8988T (cell line): Measurements from ENCODE around the gene SLC15A1.
"Not testable (repeated sequence)": the region's sequence is repeated elsewhere in the genome, so short reads cannot be mapped to it uniquely, and the experiment has no call there.

Experiments used
- DNase-seq: peaks from one replicate; pipeline ENCODE4 v3.0.0; 2011

Gene SLC15A1

DNA sequence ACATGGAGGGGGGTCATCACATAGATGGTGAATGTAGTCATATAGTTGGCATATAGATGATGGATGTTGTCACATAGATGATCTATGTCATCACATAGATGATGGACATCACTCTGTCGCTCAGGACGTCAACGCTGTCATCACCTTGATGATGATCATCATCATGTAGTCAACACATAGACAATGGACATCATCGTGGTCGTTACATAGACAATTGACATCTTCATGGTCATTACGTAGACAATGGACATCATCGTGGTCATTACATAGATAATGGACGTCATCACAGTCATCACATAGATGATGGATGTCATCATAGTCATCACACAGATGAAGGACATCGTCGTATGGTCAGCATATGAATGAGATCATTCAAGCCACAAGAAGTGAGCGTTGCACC, 28.6 kb upstream of the SLC15A1 start:
- DNase-seq, result no peak

DNA sequence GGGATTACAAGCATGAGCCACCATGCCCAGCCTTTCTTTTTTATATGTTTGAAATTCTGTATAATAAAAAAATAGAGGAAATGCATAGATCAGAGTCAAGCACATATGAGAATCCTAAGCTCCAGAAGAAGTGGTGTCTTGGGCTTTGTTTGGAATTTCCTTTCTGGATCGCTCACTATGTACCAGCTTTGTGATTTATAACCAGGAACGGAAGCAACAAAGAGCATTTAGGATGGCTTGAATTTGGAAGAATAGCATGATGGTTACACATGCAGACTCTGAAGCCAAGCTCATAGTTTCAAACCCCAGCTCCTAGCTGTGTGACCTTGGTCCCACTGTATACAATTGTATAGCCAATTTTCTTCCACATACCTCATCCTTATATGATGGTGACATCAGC, 28.0 kb upstream of the SLC15A1 start:
- no peak for DNase-seq

DNA sequence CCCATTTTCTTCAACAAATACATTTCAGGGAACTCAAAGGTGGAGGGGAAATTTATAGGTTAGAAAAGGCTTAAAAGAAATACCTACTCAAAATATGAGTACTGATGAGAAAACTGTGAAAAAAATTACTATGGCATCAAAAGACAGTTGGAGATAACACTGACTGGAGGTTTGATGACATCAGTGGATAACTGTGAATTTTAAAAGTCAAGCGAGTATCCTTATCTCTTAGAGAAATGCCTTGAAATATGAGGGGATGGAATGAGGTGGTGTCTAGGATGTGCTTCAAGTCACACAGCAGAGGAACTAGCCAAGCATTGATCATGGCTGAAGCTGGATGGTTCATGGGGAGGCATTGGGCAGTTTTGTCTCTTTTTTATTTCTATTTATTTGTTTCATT, 27.2 kb upstream of the SLC15A1 start:
- DNase-seq, result no peak

DNA sequence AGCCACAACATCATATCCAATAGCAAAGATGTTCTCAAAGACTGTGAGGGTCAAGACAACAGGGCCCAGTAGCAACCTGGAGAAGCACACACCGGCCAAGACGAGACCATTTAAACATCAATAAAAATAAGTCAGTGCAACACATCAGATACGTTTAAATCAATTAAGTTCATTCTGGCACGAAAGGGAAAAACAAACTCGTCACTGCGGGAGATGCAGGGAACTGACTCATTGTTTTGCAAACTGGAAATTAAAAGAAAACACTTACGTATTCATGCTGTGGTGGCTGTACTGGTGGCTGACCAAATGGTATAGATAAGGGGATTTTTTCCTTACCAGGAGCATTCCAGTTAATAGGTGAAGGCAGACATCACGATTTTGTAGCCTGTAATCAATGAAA, 26.3 kb upstream of the SLC15A1 start:
- DNase-seq, result no peak

DNA sequence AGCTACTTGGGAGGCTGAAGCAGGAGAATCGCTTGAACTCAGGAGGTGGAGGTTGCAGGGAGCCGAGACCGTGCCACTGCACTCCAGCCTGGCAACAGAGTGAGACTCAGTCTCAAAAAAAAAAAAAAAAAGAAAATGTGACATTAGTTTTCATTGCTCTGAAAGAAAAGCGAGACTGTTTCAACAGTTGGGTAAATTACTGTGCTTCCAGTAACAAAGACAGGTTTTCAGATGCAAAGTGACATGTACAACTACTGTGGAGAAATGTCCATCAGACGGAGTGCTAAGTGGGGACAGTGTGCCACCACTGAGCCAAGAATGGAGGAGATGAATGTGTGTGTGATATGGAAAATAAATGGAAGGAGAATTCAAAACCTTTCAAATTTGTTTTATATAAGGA, 24.2 kb upstream of the SLC15A1 start:
- no peak for DNase-seq

DNA sequence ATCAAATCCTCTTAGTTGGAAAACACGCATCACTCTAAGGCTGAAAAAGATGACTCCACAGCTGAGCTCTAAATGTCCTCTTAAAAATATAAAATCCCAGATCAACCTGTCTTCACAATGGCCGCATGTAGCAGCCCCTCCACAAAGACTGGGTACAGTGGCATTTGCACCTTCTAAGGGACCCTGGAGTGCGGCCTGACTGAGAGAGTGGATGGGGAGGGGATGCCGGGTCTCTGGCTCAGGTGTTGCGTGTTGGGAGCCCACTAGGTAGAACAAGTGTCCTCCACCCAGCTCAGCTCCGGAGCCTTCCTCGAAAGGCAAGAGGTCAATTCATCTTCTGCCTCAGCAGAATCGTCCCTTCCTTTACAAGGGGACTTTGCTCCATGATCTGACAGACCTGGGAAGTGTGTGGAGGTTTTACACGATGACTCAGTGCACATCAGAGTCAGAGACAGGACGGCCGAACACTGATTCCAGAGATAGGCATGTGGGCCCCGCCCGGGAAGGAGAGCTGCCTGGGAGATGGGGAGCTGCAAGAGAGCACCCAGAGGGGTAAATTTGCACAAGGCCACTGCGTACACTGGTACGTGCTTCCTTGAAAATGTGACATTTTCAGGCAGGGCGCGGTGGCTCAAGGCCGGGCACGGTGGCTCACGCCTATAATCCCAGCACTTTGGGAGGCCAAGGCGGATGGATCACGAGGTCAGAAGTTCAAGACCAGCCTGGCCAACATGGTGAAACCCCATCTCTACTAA, 23.5 kb upstream of the SLC15A1 start:
- peak; percentile 90 for DNase-seq

DNA sequence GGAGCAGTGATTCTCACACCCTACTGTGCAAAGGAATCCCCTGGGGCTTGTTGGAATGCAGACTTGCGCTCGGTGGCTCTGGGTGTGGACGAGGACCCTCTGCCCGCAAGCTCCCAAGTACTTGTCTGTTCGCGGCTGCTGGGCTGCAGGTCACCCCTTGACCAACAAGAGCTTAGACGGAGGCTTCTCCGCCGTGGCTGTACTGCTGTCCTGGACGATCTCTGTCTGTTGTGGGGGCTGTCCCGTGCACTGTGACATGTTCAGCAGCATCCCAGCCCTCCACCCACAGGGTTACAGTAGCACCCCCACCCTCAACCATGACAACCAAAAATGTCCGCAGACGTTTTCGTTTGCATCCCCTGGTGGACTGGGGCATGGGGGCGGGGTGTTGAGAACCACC, 22.9 kb upstream of the SLC15A1 start:
- no peak for DNase-seq

DNA sequence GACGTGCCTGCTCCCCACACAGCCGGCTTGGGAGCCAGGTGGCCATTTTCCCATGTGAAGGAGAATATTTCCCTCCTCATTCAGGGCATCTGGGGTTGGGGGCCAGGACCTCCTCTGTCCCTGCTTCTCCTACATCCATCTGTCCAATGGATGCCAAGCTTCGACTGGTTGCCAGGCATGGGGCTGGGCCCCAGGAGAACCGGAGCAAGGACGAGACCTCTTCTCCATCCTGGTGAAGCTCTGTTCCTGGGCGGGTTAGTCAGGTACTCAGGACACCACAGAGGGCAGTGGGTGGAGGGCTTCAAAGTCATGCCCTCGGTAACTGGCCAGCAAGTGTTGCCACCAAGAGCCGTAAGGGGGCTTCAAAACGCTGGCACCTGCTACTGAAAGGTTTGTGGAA, 22.3 kb upstream of the SLC15A1 start:
- no peak for DNase-seq

DNA sequence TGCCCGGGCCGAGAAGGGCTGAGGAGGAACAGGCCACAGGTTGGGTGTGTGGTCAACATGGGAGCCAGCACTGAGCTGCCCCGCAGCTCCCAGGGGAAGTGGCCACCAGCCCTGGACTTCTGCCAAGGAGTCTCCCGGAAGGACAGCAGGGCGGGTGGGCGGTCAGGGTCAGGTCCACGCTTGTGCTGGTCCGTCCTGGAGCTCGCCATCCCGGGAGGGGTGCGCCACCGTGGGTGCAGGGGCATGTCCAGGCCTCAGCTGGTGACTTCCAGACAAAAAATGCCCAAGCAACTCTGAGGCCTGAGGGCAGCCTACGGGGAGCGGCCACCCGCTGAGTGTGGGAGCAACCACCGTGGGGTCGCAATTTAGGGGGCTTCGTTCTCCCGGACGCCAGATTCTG, 21.4 kb upstream of the SLC15A1 start:
- DNase-seq, result no peak

DNA sequence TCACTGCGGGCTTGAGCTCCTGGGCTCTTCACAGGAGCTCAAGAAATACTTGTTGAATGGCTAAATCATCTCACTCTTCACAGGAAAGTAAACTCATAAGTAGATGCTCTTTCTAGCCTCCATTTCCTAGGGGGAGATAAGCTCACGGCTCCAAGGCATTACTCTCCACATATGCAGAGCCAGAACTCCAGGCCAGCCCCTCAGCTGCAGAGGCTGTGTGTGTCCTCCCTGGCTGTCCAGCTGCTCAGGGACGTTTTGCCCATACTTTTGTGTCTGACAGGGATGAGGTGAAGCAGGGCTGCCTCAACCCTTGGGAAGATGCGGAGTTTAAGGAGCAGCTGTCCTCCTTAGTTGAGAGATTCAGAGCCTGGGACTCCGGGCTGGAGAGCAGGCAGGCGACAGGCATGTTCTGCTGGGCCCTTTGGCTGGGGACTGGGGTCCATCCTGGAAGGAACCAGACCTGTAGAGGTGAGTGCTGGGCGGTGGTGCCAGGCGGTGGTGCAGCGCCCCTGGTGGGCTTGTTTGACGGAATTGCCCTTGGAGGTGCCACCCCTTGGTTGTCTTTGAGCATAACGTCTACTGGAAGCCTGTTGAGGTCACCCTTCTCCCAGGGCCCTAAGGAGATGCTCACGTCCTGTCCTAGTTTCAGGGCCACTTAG, 20.5 kb upstream of the SLC15A1 start:
- no peak for DNase-seq

DNA sequence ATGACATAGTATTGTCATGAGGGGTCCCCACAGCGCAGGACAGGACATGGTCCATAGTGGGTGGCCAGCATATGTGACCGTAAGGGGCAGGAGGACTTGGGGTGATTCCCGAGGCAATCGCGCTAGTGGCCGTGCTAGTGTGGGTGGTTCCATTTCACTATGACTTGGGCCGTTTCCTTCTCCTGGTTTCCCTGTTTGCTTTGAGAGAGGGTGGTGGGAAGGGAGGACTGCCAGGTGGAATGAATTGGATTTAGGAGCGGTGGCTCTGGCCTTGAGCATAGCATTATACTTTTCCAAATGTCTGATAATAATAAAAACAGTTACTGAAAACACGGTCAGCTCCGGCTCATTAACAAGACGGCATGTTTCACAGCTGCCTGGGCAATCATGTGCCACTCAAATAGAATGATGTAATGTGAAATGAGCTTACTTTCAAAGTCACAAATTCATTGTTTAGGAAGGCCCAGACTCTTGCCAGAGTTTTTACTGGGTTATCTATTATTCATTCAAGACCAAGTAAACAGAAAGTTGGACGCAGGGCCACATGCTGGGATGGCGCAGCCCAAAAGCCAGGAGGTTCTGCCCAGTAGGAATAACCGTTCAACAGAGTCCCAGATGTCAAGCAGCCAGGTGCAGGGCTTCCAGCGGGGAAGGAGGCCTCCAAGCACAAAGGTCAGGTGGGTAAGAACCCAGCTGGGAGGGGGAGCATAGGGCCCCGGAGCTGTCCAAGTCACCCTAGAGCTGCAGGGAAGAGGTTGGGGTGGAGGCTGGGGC, 19.6 kb upstream of the SLC15A1 start:
- no peak for DNase-seq

DNA sequence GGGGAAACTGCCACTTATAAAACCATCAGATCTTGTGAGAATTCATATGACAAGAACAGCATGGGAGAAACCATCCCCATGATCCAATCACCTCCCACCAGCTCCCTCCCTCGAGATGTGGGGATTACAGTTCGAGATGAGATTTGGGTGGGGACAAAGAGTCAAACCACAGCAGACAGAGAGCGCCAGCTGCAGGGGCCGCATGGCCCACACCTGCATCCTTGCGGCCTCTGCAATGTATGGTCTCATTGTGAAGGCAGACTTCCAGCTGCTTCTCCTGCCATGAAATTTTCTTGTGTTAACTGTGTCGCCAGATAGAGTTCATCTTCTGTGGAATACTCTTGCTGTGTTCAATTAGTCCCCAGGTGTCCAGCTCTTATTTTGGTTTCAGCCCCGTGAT, 17.3 kb upstream of the SLC15A1 start:
- no peak for DNase-seq

DNA sequence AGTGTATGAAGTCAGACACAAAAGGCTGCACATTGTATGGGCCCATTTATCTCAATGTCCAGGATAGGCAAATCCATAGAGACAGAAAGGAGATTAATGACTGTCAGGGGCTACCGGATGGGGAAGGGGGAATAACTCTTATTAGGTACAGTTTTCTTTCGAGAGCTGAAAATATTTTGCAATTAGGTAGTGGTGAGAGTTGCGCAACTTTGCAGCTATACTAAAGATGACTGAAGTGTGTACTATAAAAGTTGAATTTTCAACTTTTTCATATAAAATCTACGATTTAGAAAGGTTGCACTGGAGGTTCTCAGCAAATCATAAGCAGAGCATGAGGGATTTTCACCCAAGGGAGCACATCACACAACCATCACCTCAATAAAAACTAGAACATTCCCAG, 16.1 kb upstream of the SLC15A1 start:
- no peak for DNase-seq

DNA sequence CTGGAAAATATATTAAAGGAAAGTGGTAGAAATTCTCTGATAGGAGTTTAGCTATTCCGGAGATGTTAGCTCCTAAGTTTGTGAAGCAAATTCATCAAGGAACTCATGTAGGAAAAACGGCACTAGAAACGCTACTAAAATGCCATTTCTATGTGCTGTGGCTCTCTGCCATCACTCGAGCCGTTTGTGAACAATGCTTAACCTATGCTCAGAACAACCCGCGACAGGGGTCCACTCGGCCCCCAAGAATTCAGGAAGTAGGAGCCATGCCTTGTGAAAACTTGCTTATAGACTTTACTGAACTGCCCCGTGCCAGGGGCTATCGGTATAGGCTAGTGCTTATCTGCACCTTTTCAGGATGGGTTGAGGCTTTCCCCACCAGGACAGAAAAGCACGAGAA, 14.2 kb upstream of the SLC15A1 start:
- DNase-seq, result no peak

DNA sequence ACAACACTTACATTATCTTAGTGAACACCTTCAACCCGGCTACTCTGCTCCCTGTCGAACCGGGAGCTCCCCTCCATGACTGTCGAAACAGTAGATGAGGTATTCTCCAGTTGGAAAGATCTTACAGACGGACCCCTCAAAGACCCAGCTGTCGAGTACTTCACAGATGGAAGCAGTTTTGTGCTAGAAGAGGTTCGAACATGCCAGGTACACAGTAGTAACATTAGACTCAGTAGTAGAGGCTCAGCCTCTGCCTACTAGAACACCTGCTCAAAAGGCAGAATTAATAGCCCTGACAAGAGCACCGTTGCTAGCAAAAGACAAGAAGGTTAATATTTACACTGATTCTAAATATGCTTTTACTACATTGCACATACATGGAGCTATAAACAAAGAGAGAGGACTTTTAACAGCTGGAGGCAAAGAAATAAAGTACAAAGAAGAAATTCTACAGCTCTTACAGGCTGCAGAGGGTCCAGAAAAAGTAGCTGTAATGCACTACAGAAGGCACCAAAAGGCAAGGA, 13.6 kb upstream of the SLC15A1 start:
- DNase-seq, result no peak

DNA sequence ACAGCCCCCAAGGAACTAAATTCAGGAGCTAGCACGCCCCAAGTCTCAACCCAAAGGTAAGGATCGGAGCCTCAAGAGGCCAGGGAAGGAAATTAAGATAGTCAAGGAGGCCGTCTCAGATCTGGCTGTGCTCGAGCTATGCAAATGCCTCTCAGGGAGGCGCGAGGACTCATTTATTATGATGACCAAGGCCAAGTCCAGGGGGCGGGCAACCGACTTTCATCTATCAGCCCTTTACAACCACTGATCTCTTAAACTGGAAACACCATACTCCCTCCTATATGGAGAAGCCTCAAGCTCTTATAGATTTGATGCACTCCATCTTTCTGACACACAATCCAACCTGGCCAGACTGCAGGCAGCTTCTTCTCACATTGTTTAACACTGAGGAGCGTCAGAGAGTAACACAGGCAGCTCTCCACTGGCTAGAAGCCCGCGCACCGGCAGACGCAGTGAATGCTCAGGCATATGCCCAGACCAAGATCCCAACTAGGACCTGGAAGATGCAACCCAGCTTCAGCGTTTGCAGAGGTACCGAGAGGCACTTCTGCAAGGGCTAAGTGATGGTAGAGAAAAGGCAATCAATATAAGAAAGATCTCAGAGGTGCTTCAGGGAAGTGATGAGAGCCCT, 9.6 kb upstream of the SLC15A1 start:
- DNase-seq, result no peak

DNA sequence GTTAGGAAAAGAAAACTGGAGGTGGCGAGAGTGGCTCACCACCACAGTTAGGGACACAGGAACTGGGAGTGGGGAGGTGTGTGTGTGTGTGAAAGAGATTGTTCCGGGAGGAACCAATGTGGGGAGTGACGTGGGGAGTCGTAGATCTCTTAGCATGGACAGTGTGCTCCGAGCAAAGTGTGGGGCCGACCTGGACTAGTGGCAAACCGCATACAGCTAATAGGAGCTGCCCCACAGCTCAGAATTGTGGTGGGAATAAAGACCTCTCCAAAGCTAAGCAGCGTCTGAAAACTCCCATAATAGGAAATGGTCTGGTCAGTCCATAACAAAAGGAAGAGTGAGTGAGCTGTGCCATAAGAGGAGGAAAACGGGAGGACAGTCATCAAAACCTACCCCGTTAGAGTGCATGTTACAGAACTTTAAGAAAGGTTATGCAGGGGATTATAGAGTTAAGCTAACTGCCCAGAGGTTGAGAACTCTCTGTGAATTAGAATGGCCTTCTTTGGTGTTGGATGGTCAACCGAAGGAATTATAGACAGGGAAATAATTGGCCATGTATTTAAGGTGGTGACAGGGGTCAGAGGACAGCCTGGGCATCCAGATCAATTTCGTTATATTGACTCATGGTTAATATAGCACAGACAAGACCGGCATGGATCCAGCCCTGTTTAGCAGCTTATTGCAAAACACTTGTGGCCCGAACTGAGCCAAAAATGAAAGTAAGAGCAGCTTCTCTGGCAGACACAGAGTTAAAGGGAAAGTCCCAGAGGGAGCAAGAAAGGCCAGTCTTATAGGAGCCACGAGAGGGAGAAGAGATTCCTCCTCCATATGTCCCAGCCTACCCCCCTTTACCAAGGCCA, 8.9 kb upstream of the SLC15A1 start:
- no peak for DNase-seq

DNA sequence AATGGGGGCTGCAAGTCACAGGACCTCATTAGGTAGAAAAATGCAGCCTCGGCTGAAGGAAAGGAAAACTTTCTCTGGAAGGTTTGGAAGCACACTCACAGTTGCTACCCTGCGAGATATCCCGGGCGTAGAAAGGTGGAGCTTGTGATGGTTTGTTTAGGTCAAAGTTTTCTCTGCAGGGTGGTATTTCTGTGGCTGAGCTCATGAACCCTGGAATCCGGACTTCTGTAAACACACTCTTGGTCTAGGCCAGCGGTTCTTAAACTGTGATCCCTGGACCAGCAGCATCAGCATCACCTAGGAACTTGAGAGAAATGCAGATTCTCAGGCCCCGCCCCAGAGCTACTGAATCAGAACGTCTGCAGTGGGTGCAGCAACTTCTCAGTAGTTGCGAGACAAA, 3.3 kb upstream of the SLC15A1 start:
- DNase-seq, result no peak

DNA sequence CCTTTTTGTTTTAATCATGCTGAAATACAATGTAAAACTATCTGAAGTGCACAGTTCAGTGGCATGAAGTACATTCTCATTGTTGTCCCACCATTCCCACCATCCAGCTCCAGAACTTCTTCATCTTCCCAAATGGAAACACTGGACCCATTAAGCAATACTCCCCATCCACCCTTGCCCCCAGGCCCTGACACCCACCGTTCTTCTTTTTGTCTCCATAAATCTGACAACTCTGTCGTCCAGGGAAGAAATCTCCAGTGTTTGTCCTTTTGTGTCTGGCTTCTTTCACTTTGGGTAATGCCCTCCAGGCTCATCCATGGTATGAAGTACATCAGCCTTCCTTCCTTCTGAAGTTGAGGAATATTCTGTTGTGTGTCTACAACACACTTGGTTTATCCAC, 2.6 kb upstream of the SLC15A1 start:
- no peak for DNase-seq

DNA sequence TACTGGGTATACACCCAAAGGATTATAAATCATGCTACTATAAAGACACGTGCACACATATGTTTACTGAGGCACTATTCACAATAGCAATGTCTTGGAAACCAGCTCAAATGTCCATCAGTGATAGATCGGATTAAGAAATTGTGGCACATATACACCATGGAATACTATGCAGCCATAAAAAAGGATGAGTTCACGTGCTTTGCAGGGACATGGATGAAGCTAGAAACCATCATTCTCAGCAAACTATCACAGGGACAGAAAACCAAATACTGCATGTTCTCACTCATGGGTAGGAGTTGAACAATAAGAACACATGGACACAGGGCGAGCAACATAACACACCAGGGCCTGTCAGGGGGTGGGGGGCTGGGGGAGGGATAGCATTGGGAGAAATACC, 2.0 kb upstream of the SLC15A1 start:
- not testable (repeated sequence) for DNase-seq

DNA sequence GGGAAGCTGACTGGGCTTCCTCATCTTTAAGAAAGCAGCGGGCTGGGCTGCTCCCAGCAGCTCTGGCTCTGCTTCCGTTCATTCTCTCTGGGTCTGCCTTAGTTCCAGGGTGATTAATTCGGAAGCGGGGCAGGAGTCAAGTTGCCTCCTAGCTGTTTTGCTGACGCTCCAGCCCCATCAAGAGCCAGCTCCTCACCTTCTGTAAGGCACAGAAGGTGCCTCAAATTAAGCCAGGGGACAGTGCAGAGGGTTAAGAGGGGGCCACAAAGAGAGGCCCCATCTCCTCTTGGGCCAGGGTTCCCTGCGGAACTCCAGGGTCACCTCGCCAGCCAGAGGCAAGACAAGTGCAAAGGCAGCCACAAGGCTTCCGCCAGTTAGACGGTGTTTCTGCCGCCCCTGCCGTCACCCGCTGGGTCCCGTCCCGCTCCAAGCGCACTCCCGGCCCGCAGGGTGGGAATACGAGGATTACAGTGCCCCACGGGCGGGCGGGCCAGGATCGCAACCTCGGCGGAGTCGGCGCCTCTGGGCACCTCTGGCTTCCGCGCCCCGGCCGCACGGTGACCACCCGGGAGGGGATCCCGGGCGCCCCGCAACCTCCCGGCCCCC, 508 bp downstream of the SLC15A1 start:
- DNase-seq, result no peak

DNA sequence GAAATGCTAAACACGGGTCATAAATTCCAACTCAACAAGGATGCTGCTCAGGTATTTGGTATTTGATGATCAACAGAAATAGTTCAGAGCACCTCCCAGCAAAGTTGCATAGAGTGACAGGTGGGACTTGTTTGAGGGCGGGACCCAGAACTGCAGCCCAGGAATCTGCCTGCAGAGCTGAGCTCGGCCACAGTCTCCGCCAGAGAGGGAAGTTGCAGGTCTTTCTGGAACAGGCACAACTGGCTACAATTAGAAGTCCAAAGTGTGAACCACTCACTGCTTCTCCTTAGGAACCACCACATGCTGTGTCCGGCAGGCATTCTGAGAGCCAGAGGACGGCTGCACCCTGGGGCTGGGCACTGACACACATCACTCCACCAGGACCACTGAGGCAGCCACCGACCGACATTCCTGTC, 1.1 kb downstream of the SLC15A1 start:
- peak; percentile 59 for DNase-seq
